Nephron (organoid): ENCODE data around the gene SHROOM2.

ENCODE experiments used
- H3K27ac Mint-ChIP-seq, 3 experiments: 2 replicates each; pipeline ENCODE4 v1.8.0; 2020; ENCODE audit warnings: mixed read lengths in 3 of 3, mild to moderate bottlenecking in 2 of 3, moderate library complexity in 1 of 3
- H3K27me3 Mint-ChIP-seq: 2 replicates; pipeline ENCODE4 v1.8.0; 2021; ENCODE audit warnings: low read depth, mild to moderate bottlenecking, moderate library complexity, mixed read lengths
- H3K36me3 Mint-ChIP-seq: 2 replicates; pipeline ENCODE4 v1.8.0; 2020; ENCODE audit warnings: low read depth, mixed read lengths
- H3K4me1 Mint-ChIP-seq: 2 replicates; pipeline ENCODE4 v1.8.0; 2020; ENCODE audit warnings: mixed read lengths
- H3K4me3 Mint-ChIP-seq, 3 experiments: 2 replicates each; pipeline ENCODE4 v1.8.0; 2020; ENCODE audit warnings: mild to moderate bottlenecking in 3 of 3, mixed read lengths in 3 of 3, moderate library complexity in 2 of 3
- H3K9me3 Mint-ChIP-seq: 2 replicates; pipeline ENCODE4 v1.8.0; 2020; ENCODE audit warnings: mixed read lengths
- CTCF ChIP-seq, 3 experiments: fragments of 200-600 bp; sonication (generic); IDR thresholded peaks; one replicate each; pipeline ENCODE4 v1.5.0; 2021; ENCODE audit warnings: antibody characterized with exemption in 3 of 3; ENCODE audit not compliant: unreplicated experiment in 3 of 3

SHROOM2 gene

GRCh38 chrX:9912351-9913145 lies 126.3 kb downstream of the SHROOM2 start:
- no peak for TF ChIP-seq CTCF (IDR thresholded peaks at IDR 0.05; ENCODE audit: unreplicated experiment in 3 of 3)
- peaks cover 3% of the 10 kb centered on the region for H3K36me3 Mint-ChIP-seq
- H3K4me1 Mint-ChIP-seq, result peaks cover 20% of the 10 kb centered on the region
- H3K4me3 Mint-ChIP-seq, result peak overlapping the region in 2 of 3 experiments; percentile 44 to 57
- H3K27me3 Mint-ChIP-seq, result no peaks in the 10 kb centered on the region
- H3K27ac Mint-ChIP-seq, result peak overlapping the region; percentile 1 to 83 (median 11)
- no peaks in the 10 kb centered on the region for H3K9me3 Mint-ChIP-seq

GRCh38 chrX:9913146-9913433 lies 126.9 kb downstream of the SHROOM2 start:
- Mint-ChIP-seq H3K4me3 (peak overlapping the region in 2 of 3 experiments; percentile 30 to 44), H3K27me3 (no peaks in the 10 kb centered on the region), H3K9me3 (peaks cover 4% of the 10 kb centered on the region), H3K36me3 (peaks cover under 1% of the 10 kb centered on the region), H3K4me1 (peaks cover 20% of the 10 kb centered on the region), H3K27ac (no peak overlapping the region)
- no peak for TF ChIP-seq CTCF (IDR thresholded peaks at IDR 0.05; ENCODE audit: unreplicated experiment in 3 of 3)

GRCh38 chrX:9917861-9918260 lies 131.6 kb downstream of the SHROOM2 start:
- Mint-ChIP-seq H3K4me1 (no peaks in the 10 kb centered on the region), H3K9me3 (peaks cover 11% of the 10 kb centered on the region), H3K27ac (no peak overlapping the region), H3K36me3 (peaks cover 21% of the 10 kb centered on the region), H3K27me3 (peaks cover 3% of the 10 kb centered on the region), H3K4me3 (no peak overlapping the region)
- no peak for TF ChIP-seq CTCF (IDR thresholded peaks at IDR 0.05; ENCODE audit: unreplicated experiment in 3 of 3)

GRCh38 chrX:9919632-9920172 lies 133.5 kb downstream of the SHROOM2 start:
- TF ChIP-seq CTCF (IDR thresholded peaks at IDR 0.05; ENCODE audit: unreplicated experiment in 3 of 3), result no peak
- no peaks in the 10 kb centered on the region for H3K4me1 Mint-ChIP-seq
- peaks cover 21% of the 10 kb centered on the region for H3K36me3 Mint-ChIP-seq
- no peak overlapping the region for H3K27ac Mint-ChIP-seq
- peaks cover 11% of the 10 kb centered on the region for H3K9me3 Mint-ChIP-seq
- no peak overlapping the region for H3K4me3 Mint-ChIP-seq
- H3K27me3 Mint-ChIP-seq, result peaks cover 3% of the 10 kb centered on the region

- Mint-ChIP-seq H3K27me3 (peaks cover 3% of the 10 kb centered on the region), H3K36me3 (peaks cover 21% of the 10 kb centered on the region), H3K4me3 (no peak overlapping the region), H3K9me3 (peaks cover 11% of the 10 kb centered on the region), H3K27ac (no peak overlapping the region), H3K4me1 (no peaks in the 10 kb centered on the region)
- TF ChIP-seq CTCF (IDR thresholded peaks at IDR 0.05; ENCODE audit: unreplicated experiment in 3 of 3), result no peak
Observed at GRCh38 chrX:9921407-9921806, 135.2 kb downstream of the SHROOM2 start.

- Mint-ChIP-seq H3K36me3 (peaks cover 21% of the 10 kb centered on the region), H3K9me3 (peaks cover 7% of the 10 kb centered on the region), H3K27me3 (peaks cover 3% of the 10 kb centered on the region), H3K4me3 (no peak overlapping the region), H3K27ac (no peak overlapping the region), H3K4me1 (peaks cover 10% of the 10 kb centered on the region)
- TF ChIP-seq CTCF (IDR thresholded peaks at IDR 0.05; ENCODE audit: unreplicated experiment in 3 of 3), result no peak
Observed at GRCh38 chrX:9923357-9923756, 137.1 kb downstream of the SHROOM2 start.
